Hematopoietic multipotent progenitor cell (in vitro differentiated cells): ENCODE data around the gene MLANA. TPM values are rescaled to one million over a fixed set of nuclear protein-coding genes. Genes with fewer than 3 reads are reported as not detected.
A peak's percentile ranks its signal among the peaks of the same experiment; 100 is the strongest.

Experiments
- DNase-seq, 3 donors: peaks; one replicate each; pipeline ENCODE4 v3.0.0-alpha.2; 2011 to 2015; ENCODE audit warnings: low read depth in 2 of 3, low spot score in 2 of 3
- total RNA-seq: library from RNA; depleted of rRNA; stranded (reverse); fragments of >200 nt; gene quantifications from one replicate; pipeline ENCODE4 v1.2.3, GENCODE V29; 2012

Gene MLANA
- not detected for total RNA-seq

GRCh38 chr9:5890641-5891040, at the start of gene MLANA:
TSS of gene MLANA (plus strand) at chr9:5890889. CDS start at chr9:5892475, 1,586 bp downstream.
- no peak for DNase-seq

- peak in 2 of 3 donors; percentile 49 to 52 for DNase-seq
Observed at GRCh38 chr9:5841771-5842573, 48.7 kb upstream of the MLANA start.

GRCh38 chr9:5842929-5843793, 47.5 kb upstream of the MLANA start:
- DNase-seq = no peak

GRCh38 chr9:5843794-5844471, 46.8 kb upstream of the MLANA start:
- DNase-seq = no peak

GRCh38 chr9:5845157-5845531, 45.5 kb upstream of the MLANA start:
- DNase-seq = no peak

- DNase-seq = no peak
Observed at GRCh38 chr9:5846096-5846495, 44.6 kb upstream of the MLANA start.

GRCh38 chr9:5846501-5846921, 44.2 kb upstream of the MLANA start:
- no peak for DNase-seq

- DNase-seq = no peak
Observed at GRCh38 chr9:5848372-5848882, 42.3 kb upstream of the MLANA start.

GRCh38 chr9:5850724-5851122, 40.0 kb upstream of the MLANA start:
- no peak for DNase-seq

GRCh38 chr9:5851445-5851844, 39.2 kb upstream of the MLANA start:
- DNase-seq = peak in 2 of 3 donors; percentile 73 to 76

- DNase-seq = no peak
Observed at GRCh38 chr9:5852987-5853386, 37.7 kb upstream of the MLANA start.

- no peak for DNase-seq
Observed at GRCh38 chr9:5853617-5854016, 37.1 kb upstream of the MLANA start.

- no peak for DNase-seq
Observed at GRCh38 chr9:5854063-5854790, 36.5 kb upstream of the MLANA start.

- peak in 2 of 3 donors; percentile 37 to 69 for DNase-seq
Observed at GRCh38 chr9:5857928-5858327, 32.8 kb upstream of the MLANA start.

- DNase-seq = no peak
Observed at GRCh38 chr9:5858833-5859232, 31.9 kb upstream of the MLANA start.

- no peak for DNase-seq
Observed at GRCh38 chr9:5863092-5863746, 27.5 kb upstream of the MLANA start.

- DNase-seq = no peak
Observed at GRCh38 chr9:5864446-5864845, 26.2 kb upstream of the MLANA start.

- DNase-seq = no peak
Observed at GRCh38 chr9:5866272-5866671, 24.4 kb upstream of the MLANA start.

- no peak for DNase-seq
Observed at GRCh38 chr9:5866685-5867084, 24.0 kb upstream of the MLANA start.

- DNase-seq = no peak
Observed at GRCh38 chr9:5868235-5868634, 22.5 kb upstream of the MLANA start.
